ENCODE results near the gene NOPCHAP1. TPM values are rescaled to one million over a fixed set of nuclear protein-coding genes. Genes with fewer than 3 reads are reported as not detected.

NOPCHAP1 gene
- total and polyA plus RNA-seq, 10 of the 15 experiments (the other 5 are each of a cell fraction or from before 2014, with no cell fraction given), result 28.0 to 115 (median 40.9) TPM

DNA sequence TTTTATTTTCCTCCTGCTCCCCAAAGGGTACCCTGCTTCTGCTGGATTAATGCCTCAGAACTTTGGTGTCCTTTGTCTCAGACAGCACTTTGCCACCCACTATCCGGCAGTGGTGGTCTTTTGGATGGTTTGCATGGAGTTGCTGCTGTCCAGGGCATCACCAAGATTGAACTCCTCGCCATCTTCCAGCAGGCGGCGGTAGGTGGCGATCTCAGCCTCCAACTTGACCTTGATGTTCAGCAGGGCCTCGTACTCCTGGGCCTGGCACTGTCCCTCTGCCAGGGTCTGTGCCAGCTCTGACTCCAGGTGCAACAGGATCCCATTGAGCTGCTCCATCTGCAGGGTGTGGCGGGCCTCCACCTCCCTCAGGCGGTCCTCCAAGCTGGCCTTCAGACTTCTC, 9.4 kb upstream of the NOPCHAP1 start:
- SMC1A ChIA-PET (ENCODE audit: uncharacterized antibody, unreplicated experiment), result interaction anchor here (1.1 to 1.6 kb wide), 2 partner anchors 76 to 595 kb away, joined by 3 to 4 read pairs; no protein-coding TSS in a partner anchor
- Histone ChIP-seq H3K27ac (ENCODE audit: control insufficient read depth, insufficient read depth) (no peak overlapping the region), H3K27me3 (replicated peaks in 1 of 2; ENCODE audit: control insufficient read depth in 2 of 2, insufficient read depth in 2 of 2, low read length in 1 of 2) (no peaks in the 10 kb centered on the region), H4K20me1 (ENCODE audit: control insufficient read depth, insufficient read depth) (no peaks in the 10 kb centered on the region), H3K9me3 (replicated peaks; ENCODE audit: control insufficient read depth, insufficient read depth, low read length) (no peaks in the 10 kb centered on the region; the same call in 2 of the 3 replicates), H3K79me2 (ENCODE audit: control insufficient read depth, insufficient read depth, low read length) (no peaks in the 10 kb centered on the region), H3K4me3 (no peak overlapping the region), H2AFZ (ENCODE audit: control insufficient read depth, low read depth, low read length) (no peak overlapping the region), H3K9ac (ENCODE audit: control insufficient read depth, insufficient read depth, low read length) (no peak overlapping the region), H3K4me1 (ENCODE audit: control insufficient read depth, insufficient read depth, low read length) (peaks cover 11% of the 10 kb centered on the region), H3K4me2 (ENCODE audit: control insufficient read depth, insufficient read depth) (no peak overlapping the region), H3K36me3 (ENCODE audit: control insufficient read depth in 2 of 2, insufficient read depth in 2 of 2, low read length in 1 of 2) (no peaks in the 10 kb centered on the region)
- WGBS (ENCODE audit: insufficient coverage, insufficient replicate concordance, low lambda C conversion rate, missing lambda C conversion rate), result 98% methylated on average over 8 of the region's 8 CpGs
- in situ Hi-C loops (cut with MboI) (no loop called here), intact Hi-C loops (cut with micrococcal nuclease; ENCODE audit: unreplicated experiment) (no loop called here)
- CTCF ChIA-PET, result interaction anchor here (0.8 to 1.3 kb wide), 2 partner anchors 76 to 595 kb away, joined by 4 to 5 read pairs; no protein-coding TSS in a partner anchor
- BruUV-seq (replicated peaks), result no TSS peak
- no peak for FAIRE-seq
- no peak for ATAC-seq
- DNase-seq (ENCODE audit: low read depth, low spot score), result no peak
- POLR2A ChIA-PET, result no interaction called here
- RAD21 ChIA-PET (ENCODE audit: unreplicated experiment), result interaction anchor here (0.6 kb wide), 2 partner anchors 56 to 851 kb away, joined by 3 to 4 read pairs; no protein-coding TSS in a partner anchor
- TF ChIP-seq, protein P1, sequence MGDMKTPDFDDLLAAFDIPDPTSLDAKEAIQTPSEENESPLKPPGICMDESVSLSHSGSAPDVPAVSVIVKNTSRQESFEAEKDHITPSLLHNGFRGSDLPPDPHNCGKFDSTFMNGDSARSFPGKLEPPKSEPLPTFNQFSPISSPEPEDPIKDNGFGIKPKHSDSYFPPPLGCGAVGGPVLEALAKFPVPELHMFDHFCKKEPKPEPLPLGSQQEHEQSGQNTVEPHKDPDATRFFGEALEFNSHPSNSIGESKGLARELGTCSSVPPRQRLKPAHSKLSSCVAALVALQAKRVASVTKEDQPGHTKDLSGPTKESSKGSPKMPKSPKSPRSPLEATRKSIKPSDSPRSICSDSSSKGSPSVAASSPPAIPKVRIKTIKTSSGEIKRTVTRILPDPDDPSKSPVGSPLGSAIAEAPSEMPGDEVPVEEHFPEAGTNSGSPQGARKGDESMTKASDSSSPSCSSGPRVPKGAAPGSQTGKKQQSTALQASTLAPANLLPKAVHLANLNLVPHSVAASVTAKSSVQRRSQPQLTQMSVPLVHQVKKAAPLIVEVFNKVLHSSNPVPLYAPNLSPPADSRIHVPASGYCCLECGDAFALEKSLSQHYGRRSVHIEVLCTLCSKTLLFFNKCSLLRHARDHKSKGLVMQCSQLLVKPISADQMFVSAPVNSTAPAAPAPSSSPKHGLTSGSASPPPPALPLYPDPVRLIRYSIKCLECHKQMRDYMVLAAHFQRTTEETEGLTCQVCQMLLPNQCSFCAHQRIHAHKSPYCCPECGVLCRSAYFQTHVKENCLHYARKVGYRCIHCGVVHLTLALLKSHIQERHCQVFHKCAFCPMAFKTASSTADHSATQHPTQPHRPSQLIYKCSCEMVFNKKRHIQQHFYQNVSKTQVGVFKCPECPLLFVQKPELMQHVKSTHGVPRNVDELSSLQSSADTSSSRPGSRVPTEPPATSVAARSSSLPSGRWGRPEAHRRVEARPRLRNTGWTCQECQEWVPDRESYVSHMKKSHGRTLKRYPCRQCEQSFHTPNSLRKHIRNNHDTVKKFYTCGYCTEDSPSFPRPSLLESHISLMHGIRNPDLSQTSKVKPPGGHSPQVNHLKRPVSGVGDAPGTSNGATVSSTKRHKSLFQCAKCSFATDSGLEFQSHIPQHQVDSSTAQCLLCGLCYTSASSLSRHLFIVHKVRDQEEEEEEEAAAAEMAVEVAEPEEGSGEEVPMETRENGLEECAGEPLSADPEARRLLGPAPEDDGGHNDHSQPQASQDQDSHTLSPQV (IDR thresholded peaks at IDR 0.05), result no peak
- no peak for TF ChIP-seq FOXK2 (IDR thresholded peaks at IDR 0.05)
- TF ChIP-seq ESRRA (IDR thresholded peaks at IDR 0.05; ENCODE audit: low read length), result no peak
- TF ChIP-seq RAD51 (IDR thresholded peaks at IDR 0.05), result no peak
- TF ChIP-seq CHD4 (IDR thresholded peaks at IDR 0.05), result no peak
- TF ChIP-seq, protein P2, sequence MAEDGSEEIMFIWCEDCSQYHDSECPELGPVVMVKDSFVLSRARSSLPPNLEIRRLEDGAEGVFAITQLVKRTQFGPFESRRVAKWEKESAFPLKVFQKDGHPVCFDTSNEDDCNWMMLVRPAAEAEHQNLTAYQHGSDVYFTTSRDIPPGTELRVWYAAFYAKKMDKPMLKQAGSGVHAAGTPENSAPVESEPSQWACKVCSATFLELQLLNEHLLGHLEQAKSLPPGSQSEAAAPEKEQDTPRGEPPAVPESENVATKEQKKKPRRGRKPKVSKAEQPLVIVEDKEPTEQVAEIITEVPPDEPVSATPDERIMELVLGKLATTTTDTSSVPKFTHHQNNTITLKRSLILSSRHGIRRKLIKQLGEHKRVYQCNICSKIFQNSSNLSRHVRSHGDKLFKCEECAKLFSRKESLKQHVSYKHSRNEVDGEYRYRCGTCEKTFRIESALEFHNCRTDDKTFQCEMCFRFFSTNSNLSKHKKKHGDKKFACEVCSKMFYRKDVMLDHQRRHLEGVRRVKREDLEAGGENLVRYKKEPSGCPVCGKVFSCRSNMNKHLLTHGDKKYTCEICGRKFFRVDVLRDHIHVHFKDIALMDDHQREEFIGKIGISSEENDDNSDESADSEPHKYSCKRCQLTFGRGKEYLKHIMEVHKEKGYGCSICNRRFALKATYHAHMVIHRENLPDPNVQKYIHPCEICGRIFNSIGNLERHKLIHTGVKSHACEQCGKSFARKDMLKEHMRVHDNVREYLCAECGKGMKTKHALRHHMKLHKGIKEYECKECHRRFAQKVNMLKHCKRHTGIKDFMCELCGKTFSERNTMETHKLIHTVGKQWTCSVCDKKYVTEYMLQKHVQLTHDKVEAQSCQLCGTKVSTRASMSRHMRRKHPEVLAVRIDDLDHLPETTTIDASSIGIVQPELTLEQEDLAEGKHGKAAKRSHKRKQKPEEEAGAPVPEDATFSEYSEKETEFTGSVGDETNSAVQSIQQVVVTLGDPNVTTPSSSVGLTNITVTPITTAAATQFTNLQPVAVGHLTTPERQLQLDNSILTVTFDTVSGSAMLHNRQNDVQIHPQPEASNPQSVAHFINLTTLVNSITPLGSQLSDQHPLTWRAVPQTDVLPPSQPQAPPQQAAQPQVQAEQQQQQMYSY (CRISPR knock-in tag; IDR thresholded peaks at IDR 0.05), result no peak
- no peak for TF ChIP-seq RELA (IDR thresholded peaks at IDR 0.05; ENCODE audit: borderline replicate concordance, partially characterized antibody)
- TF ChIP-seq DPF2 (IDR thresholded peaks at IDR 0.05), result no peak
- no peak for TF ChIP-seq EP300 (IDR thresholded peaks at IDR 0.05; ENCODE audit: borderline replicate concordance in 1 of 2, control insufficient read depth in 1 of 2, low read depth in 2 of 2, low read length in 2 of 2)
- TF ChIP-seq, protein P3, sequence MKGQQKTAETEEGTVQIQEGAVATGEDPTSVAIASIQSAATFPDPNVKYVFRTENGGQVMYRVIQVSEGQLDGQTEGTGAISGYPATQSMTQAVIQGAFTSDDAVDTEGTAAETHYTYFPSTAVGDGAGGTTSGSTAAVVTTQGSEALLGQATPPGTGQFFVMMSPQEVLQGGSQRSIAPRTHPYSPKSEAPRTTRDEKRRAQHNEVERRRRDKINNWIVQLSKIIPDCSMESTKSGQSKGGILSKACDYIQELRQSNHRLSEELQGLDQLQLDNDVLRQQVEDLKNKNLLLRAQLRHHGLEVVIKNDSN (IDR thresholded peaks at IDR 0.05; ENCODE audit: borderline replicate concordance, extremely low read length, insufficient read depth, low read depth, low read length), result no peak
- no peak for TF ChIP-seq ZBTB33 (IDR thresholded peaks at IDR 0.05)
- no peak for TF ChIP-seq TBL1XR1 (IDR thresholded peaks at IDR 0.05; ENCODE audit: low read depth, low read length)
- TF ChIP-seq RFX5 (IDR thresholded peaks at IDR 0.05; ENCODE audit: low read depth, low read length), result no peak
- TF ChIP-seq POLR2A (IDR thresholded peaks at IDR 0.05; ENCODE audit: low read depth, low read length), result no peak
